HepG2 (cell line): ENCODE measurements around the gene KRT2.

Source experiments
- ETV6 ChIP-seq: sonication (generic); formaldehyde crosslinking; conservative IDR thresholded peaks from 2 replicates; pipeline ENCODE4 v1.4.0; 2020; ENCODE audit warnings: missing genetic modification reagents
- EZH2 ChIP-seq: conservative IDR thresholded peaks from 2 replicates; pipeline ENCODE4 v1.6.1; 2012; ENCODE audit warnings: mild to moderate bottlenecking, low read depth, low read length, moderate library complexity
- HOXA3 ChIP-seq: sonication (generic); formaldehyde crosslinking; IDR thresholded peaks from 2 replicates; pipeline ENCODE4 v1.5.0; 2020; ENCODE audit warnings: missing genetic modification reagents
- NONO ChIP-seq, 2 experiments: fragments of 450-650 bp in 1 of 2; sonication (generic) in 1 of 2; formaldehyde crosslinking in 1 of 2; IDR thresholded peaks in 1 of 2; conservative IDR thresholded peaks in 1 of 2; 2 replicates each; pipeline versions ENCODE4 v1.6.1 to v1.8.0; 2017 to 2022; ENCODE audit warnings: mild to moderate bottlenecking in 1 of 2, missing genetic modification reagents in 1 of 2, moderate library complexity in 1 of 2
- POLR2A ChIP-seq, 2 experiments: IDR thresholded peaks; 2 replicates each; pipeline ENCODE4 v1.6.1; 2011; ENCODE audit warnings: low read depth in 2 of 2, low read length in 2 of 2, mild to moderate bottlenecking in 1 of 2, moderate library complexity in 1 of 2; ENCODE audit not compliant: insufficient read depth in 1 of 2
- POLR2AphosphoS5 ChIP-seq: IDR thresholded peaks from 2 replicates; pipeline ENCODE4 v1.6.1; 2012; ENCODE audit warnings: low read depth, low read length
- PTBP1 ChIP-seq: fragments of 200-400 bp; formaldehyde crosslinking; IDR thresholded peaks from 2 replicates; pipeline ENCODE4 v1.6.1; 2018; ENCODE audit warnings: low read length, low read depth; ENCODE audit not compliant: poor library complexity, severe bottlenecking
- SMYD3 ChIP-seq: sonication (generic); formaldehyde crosslinking; IDR thresholded peaks from 2 replicates; pipeline ENCODE4 v1.8.1; 2023; ENCODE audit warnings: mild to moderate bottlenecking, missing genetic modification reagents
- TCF7L2 ChIP-seq: IDR thresholded peaks from 2 replicates; pipeline ENCODE4 v1.6.1; 2011; ENCODE audit warnings: mild to moderate bottlenecking, low read depth, low read length, moderate library complexity
- ZFP36 ChIP-seq: fragments of 150-350 bp; IDR thresholded peaks from 2 replicates; pipeline ENCODE4 v1.6.1; 2018; ENCODE audit warnings: borderline replicate concordance, low read length, low read depth; ENCODE audit not compliant: partially characterized antibody
- TF ChIP-seq, protein P1 (sequence below): sonication (generic); formaldehyde crosslinking; IDR thresholded peaks from 2 replicates; pipeline ENCODE4 v1.5.0; 2020; ENCODE audit warnings: mild to moderate bottlenecking, missing genetic modification reagents, moderate library complexity
- TF ChIP-seq, protein P2 (sequence below), 2 experiments: IDR thresholded peaks; 2 replicates each; pipeline ENCODE4 v1.6.1; 2011 to 2012; ENCODE audit warnings: low read length in 2 of 2, borderline replicate concordance in 1 of 2, low read depth in 1 of 2, mild to moderate bottlenecking in 1 of 2, moderate library complexity in 1 of 2
- TF ChIP-seq, protein P3 (sequence below): sonication (generic); formaldehyde crosslinking; IDR thresholded peaks from 2 replicates; pipeline ENCODE4 v1.5.0; 2020; ENCODE audit warnings: mild to moderate bottlenecking, missing genetic modification reagents
- TF ChIP-seq, protein P4 (sequence below): sonication (generic); formaldehyde crosslinking; IDR thresholded peaks from 2 replicates; pipeline ENCODE4 v1.8.0; 2022; ENCODE audit warnings: missing genetic modification reagents, mild to moderate bottlenecking, borderline replicate concordance

DNA sequence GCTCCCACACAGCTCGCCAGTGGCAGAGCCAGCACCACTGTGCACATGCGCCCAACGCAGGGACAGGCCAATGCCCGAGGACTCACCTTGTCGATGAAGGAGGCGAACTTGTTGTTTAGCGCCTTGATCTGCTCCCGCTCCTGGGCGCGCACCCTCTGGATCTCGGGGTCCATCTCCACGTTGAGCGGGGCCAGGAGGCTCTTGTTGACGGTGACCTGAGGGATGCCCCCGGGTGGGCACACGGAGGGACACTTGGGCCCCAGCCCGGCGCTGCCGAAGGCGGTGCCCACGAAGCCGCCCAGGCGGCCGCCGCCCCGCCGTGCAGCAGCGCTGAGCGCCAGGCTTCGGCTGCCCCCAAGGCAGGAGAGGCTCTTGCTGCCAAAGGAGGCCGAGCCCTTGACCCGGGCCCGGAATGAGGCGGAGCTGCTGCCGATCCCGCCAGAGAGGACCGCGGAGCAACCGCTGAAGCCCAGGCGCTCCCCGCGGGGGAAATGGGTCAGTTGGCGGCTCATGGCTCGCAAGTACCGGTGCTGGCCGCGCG, 51.0 kb downstream of the KRT2 start, which contains the start of gene KRT72:
- TF ChIP-seq, protein P1, sequence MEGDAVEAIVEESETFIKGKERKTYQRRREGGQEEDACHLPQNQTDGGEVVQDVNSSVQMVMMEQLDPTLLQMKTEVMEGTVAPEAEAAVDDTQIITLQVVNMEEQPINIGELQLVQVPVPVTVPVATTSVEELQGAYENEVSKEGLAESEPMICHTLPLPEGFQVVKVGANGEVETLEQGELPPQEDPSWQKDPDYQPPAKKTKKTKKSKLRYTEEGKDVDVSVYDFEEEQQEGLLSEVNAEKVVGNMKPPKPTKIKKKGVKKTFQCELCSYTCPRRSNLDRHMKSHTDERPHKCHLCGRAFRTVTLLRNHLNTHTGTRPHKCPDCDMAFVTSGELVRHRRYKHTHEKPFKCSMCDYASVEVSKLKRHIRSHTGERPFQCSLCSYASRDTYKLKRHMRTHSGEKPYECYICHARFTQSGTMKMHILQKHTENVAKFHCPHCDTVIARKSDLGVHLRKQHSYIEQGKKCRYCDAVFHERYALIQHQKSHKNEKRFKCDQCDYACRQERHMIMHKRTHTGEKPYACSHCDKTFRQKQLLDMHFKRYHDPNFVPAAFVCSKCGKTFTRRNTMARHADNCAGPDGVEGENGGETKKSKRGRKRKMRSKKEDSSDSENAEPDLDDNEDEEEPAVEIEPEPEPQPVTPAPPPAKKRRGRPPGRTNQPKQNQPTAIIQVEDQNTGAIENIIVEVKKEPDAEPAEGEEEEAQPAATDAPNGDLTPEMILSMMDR (CRISPR knock-in tag) = no peak
- TF ChIP-seq TCF7L2 = no peak
- no peak for TF ChIP-seq POLR2A (IDR thresholded peaks at IDR 0.05; ENCODE audit: insufficient read depth in 1 of 2, low read depth in 2 of 2, low read length in 2 of 2)
- no peak for TF ChIP-seq PTBP1
- TF ChIP-seq ZFP36 = no peak
- TF ChIP-seq, protein P2, sequence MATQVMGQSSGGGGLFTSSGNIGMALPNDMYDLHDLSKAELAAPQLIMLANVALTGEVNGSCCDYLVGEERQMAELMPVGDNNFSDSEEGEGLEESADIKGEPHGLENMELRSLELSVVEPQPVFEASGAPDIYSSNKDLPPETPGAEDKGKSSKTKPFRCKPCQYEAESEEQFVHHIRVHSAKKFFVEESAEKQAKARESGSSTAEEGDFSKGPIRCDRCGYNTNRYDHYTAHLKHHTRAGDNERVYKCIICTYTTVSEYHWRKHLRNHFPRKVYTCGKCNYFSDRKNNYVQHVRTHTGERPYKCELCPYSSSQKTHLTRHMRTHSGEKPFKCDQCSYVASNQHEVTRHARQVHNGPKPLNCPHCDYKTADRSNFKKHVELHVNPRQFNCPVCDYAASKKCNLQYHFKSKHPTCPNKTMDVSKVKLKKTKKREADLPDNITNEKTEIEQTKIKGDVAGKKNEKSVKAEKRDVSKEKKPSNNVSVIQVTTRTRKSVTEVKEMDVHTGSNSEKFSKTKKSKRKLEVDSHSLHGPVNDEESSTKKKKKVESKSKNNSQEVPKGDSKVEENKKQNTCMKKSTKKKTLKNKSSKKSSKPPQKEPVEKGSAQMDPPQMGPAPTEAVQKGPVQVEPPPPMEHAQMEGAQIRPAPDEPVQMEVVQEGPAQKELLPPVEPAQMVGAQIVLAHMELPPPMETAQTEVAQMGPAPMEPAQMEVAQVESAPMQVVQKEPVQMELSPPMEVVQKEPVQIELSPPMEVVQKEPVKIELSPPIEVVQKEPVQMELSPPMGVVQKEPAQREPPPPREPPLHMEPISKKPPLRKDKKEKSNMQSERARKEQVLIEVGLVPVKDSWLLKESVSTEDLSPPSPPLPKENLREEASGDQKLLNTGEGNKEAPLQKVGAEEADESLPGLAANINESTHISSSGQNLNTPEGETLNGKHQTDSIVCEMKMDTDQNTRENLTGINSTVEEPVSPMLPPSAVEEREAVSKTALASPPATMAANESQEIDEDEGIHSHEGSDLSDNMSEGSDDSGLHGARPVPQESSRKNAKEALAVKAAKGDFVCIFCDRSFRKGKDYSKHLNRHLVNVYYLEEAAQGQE (IDR thresholded peaks at IDR 0.05; ENCODE audit: borderline replicate concordance in 1 of 2, low read depth in 1 of 2, low read length in 2 of 2) = no peak
- TF ChIP-seq, protein P3, sequence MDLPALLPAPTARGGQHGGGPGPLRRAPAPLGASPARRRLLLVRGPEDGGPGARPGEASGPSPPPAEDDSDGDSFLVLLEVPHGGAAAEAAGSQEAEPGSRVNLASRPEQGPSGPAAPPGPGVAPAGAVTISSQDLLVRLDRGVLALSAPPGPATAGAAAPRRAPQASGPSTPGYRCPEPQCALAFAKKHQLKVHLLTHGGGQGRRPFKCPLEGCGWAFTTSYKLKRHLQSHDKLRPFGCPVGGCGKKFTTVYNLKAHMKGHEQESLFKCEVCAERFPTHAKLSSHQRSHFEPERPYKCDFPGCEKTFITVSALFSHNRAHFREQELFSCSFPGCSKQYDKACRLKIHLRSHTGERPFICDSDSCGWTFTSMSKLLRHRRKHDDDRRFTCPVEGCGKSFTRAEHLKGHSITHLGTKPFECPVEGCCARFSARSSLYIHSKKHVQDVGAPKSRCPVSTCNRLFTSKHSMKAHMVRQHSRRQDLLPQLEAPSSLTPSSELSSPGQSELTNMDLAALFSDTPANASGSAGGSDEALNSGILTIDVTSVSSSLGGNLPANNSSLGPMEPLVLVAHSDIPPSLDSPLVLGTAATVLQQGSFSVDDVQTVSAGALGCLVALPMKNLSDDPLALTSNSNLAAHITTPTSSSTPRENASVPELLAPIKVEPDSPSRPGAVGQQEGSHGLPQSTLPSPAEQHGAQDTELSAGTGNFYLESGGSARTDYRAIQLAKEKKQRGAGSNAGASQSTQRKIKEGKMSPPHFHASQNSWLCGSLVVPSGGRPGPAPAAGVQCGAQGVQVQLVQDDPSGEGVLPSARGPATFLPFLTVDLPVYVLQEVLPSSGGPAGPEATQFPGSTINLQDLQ (CRISPR knock-in tag) = no peak
- no peak for TF ChIP-seq EZH2
- TF ChIP-seq, protein P4, sequence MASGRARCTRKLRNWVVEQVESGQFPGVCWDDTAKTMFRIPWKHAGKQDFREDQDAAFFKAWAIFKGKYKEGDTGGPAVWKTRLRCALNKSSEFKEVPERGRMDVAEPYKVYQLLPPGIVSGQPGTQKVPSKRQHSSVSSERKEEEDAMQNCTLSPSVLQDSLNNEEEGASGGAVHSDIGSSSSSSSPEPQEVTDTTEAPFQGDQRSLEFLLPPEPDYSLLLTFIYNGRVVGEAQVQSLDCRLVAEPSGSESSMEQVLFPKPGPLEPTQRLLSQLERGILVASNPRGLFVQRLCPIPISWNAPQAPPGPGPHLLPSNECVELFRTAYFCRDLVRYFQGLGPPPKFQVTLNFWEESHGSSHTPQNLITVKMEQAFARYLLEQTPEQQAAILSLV = no peak
- TF ChIP-seq NONO (IDR thresholded peaks at IDR 0.05) = no peak
- no peak for TF ChIP-seq NONO (CRISPR knock-in tag; conservative IDR thresholded peaks at IDR 0.05)
- no peak for TF ChIP-seq SMYD3 (CRISPR knock-in tag)
- no peak for TF ChIP-seq HOXA3 (CRISPR knock-in tag)
- no peak for TF ChIP-seq ETV6 (CRISPR knock-in tag)
- no peak for TF ChIP-seq POLR2AphosphoS5
